GM23248 (cell line): Measurements from ENCODE around the gene PCDHB4.
"Not testable (repeated sequence)": the region's sequence is repeated elsewhere in the genome, so short reads cannot be mapped to it uniquely, and the experiment has no call there.

Source experiments
- EZH2 ChIP-seq: fragments of 200-600 bp; sonication (generic); IDR thresholded peaks from 2 replicates; pipeline ENCODE4 v1.6.1; 2018; ENCODE audit warnings: antibody characterized with exemption, mild to moderate bottlenecking; ENCODE audit not compliant: insufficient read depth, poor library complexity, severe bottlenecking
- EZH2phosphoT487 ChIP-seq: fragments of 200-600 bp; sonication (generic); IDR thresholded peaks from 2 replicates; pipeline ENCODE4 v1.6.1; 2018; ENCODE audit warnings: antibody characterized with exemption, moderate library complexity, mild to moderate bottlenecking, low read depth; ENCODE audit not compliant: insufficient read depth

- not testable (repeated sequence) for TF ChIP-seq EZH2phosphoT487, EZH2
Observed at GRCh38 chr5:141174291-141175104, 52.9 kb downstream of the PCDHB4 start.
